GM06990 (cell line): ENCODE measurements around the gene UGT1A6.

Experiments used
- DNase-seq: peaks from one replicate; pipeline ENCODE4 v3.0.0-alpha.2; 2011; ENCODE audit not compliant: insufficient read length; ENCODE audit errors: extremely low read depth
- H3K27me3 ChIP-seq: replicated peaks from 2 replicates; pipeline ENCODE4 v1.6.0; 2011; ENCODE audit warnings: low read length; ENCODE audit not compliant: control insufficient read depth, insufficient read depth
- H3K36me3 ChIP-seq: 2 replicates; pipeline ENCODE4 v1.5.1; 2011; ENCODE audit warnings: low read length; ENCODE audit not compliant: control insufficient read depth, insufficient read depth
- H3K4me3 ChIP-seq: replicated peaks from 2 replicates; pipeline ENCODE4 v1.5.1; 2011; ENCODE audit warnings: low read depth, mild to moderate bottlenecking, control low read depth, low read length
- TF ChIP-seq, protein P1 (sequence below): IDR thresholded peaks from 2 replicates; pipeline ENCODE4 v1.5.1; 2011; ENCODE audit warnings: low read length, control low read depth, mild to moderate bottlenecking, inconsistent platforms; ENCODE audit not compliant: insufficient read depth, poor library complexity, severe bottlenecking

UGT1A6 gene

DNA sequence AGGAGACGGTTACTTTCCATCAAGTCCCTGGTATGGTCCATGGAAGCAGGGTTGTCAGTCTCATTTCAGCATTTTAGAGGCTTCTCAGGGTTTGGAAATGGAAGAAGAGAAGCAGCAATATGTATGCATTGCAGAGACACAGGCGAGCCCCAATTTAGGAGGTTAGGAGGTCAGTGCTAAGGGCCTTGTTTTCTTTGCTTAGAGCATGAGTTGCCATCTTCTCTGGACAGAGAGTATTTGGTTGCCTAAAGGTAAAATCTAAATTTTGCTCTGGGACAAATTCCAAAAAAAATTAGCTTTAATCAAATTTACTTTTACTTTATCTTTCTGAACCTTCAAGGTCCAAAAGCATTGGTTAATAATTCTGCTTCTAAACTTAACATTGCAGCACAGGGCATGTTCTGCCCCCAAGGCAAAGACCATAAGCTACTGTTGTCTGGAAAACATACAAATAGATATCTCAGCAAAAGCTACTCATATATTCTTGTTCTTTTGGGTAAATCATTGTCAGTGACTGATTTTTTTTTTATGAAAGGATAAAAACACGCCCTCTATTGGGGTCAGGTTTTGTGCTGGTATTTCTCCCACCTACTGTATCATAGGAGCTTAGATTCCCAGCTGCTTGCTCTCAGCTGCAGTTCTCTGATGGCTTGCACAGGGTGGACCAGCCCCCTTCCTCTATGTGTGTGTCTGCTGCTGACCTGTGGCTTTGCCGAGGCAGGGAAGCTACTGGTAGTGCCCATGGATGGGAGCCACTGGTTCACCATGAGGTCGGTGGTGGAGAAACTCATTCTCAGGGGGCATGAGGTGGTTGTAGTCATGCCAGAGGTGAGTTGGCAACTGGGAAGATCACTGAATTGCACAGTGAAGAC lies 21.2 kb upstream of the UGT1A6 start, which contains the start of gene UGT1A9:
Gene UGT1A9, plus strand, starts transcription at position 609 of the 872 bp plus-strand sequence. Its CDS starts 37 bp downstream, at position 646.
- Histone ChIP-seq H3K4me3 (no peak within 1 kb of the TSS), H3K27me3 (no peaks in the 10 kb centered on the region), H3K36me3 (no peaks in the 10 kb centered on the region)
- no peak for DNase-seq
- TF ChIP-seq, protein P1, sequence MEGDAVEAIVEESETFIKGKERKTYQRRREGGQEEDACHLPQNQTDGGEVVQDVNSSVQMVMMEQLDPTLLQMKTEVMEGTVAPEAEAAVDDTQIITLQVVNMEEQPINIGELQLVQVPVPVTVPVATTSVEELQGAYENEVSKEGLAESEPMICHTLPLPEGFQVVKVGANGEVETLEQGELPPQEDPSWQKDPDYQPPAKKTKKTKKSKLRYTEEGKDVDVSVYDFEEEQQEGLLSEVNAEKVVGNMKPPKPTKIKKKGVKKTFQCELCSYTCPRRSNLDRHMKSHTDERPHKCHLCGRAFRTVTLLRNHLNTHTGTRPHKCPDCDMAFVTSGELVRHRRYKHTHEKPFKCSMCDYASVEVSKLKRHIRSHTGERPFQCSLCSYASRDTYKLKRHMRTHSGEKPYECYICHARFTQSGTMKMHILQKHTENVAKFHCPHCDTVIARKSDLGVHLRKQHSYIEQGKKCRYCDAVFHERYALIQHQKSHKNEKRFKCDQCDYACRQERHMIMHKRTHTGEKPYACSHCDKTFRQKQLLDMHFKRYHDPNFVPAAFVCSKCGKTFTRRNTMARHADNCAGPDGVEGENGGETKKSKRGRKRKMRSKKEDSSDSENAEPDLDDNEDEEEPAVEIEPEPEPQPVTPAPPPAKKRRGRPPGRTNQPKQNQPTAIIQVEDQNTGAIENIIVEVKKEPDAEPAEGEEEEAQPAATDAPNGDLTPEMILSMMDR, result no peak

DNA sequence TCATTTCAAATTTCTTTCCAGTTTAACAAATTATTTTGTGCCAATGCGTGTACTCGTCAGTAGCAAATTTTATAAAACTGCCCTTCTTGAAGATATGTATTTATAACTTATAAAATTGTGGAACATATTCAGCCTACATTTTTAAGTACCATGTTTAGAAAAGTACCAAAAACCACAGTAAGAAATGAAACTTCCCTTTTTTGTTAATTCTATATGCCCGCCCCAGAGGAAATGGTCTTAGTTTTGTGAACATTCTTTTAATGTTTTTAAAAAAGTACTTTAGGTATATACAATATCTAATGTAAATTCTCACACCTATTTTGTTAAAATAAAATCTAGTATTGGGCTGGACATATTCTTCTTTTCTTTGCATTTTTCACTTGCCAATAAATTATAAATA lies 19.8 kb upstream of the UGT1A6 start:
- DNase-seq, result no peak
- TF ChIP-seq, protein P1, result no peak
- Histone ChIP-seq H3K36me3 (no peaks in the 10 kb centered on the region), H3K27me3 (no peaks in the 10 kb centered on the region), H3K4me3 (no peak overlapping the region)

DNA sequence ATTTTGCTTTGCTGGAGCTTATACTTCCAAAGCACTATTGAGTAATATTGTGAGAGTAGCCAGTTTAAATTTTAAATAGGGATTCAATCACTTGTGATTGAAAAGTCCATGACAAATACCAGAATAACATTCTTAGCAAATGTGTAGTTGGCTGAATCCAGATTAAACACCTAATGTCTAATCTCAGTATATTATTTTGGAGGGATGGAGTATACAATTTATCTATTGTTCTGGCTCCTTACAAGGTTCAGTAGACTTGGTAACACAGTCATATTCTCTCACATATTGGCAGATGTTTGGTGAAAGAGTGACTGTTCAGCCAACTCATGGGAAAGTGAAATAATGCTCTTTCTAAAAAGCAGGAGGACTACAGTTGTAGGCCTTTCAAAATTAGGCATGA lies 18.8 kb upstream of the UGT1A6 start:
- DNase-seq, result no peak
- H3K27me3 ChIP-seq, result no peaks in the 10 kb centered on the region
- TF ChIP-seq, protein P1, result no peak
- no peak overlapping the region for H3K4me3 ChIP-seq
- H3K36me3 ChIP-seq, result no peaks in the 10 kb centered on the region

DNA sequence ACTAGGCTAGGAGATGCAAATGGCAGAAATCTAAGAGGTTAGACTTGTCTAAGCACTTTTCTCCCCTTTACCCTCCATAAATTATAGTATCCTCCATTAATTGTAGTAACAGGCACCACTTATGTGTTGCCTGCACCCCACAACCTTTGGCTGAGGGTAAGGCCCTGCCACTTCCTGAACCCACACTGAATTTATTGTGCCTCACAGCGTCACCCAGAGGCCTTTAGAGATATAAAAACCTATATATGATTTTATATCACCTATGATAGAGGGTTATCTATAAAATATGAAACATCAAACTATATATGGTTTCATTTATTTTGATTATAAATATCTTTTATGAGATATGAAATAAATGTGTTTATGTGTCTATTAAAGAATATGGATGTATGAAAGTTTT lies 18.4 kb upstream of the UGT1A6 start:
- no peaks in the 10 kb centered on the region for H3K27me3 ChIP-seq
- no peak for DNase-seq
- TF ChIP-seq, protein P1, result no peak

DNA sequence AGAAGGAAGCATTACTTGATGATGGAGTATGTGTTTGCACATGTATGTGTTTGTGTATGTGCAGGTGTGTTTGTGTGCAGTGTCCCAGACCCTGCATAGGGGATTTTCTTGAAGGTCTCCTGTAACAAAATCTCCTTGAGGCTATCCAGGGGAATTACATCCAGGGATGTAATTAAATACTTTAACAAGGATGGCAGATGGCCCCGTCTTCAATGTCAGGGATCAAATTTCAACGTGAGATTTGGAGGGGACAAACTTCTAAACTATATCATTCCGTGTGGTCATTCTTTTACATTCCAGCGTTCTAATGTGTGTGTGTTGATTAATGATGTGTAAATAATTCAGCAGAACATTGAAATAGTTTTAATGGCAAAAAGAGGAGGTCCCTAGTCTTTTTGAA lies 17.7 kb upstream of the UGT1A6 start:
- no peak for DNase-seq
- Histone ChIP-seq H3K4me3 (no peak overlapping the region), H3K27me3 (no peaks in the 10 kb centered on the region), H3K36me3 (no peaks in the 10 kb centered on the region)
- TF ChIP-seq, protein P1, result no peak

More for the DNA sequence above, 18.4 kb upstream of the UGT1A6 start:
- H3K4me3 ChIP-seq, result no peak overlapping the region
- H3K36me3 ChIP-seq, result no peaks in the 10 kb centered on the region

DNA sequence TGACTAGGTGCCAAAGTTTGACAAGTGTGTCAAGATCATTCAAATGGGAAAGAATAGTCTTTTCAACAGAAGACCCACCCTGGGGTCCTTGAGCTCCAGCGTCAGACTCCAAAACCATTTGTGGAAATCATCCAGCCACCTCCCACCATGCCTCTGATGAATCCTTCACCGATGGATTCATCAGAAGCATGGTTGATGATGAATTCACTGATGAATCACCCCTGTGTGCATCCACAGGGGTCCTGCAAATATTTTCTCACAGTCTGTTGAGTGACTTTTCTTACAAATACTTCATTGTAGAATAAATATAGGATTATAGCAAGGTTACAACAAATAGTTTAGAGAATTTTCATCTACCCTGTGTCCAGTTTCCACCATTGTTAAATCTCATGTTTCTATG lies 16.6 kb upstream of the UGT1A6 start:
- TF ChIP-seq, protein P1, result no peak
- no peaks in the 10 kb centered on the region for H3K27me3 ChIP-seq
- no peaks in the 10 kb centered on the region for H3K36me3 ChIP-seq
- H3K4me3 ChIP-seq, result no peak overlapping the region
- no peak for DNase-seq
